HG03039 (cell line): ENCODE measurements around the gene SLC18A3.

ENCODE experiments used
- ATAC-seq: cut with Tn5 transposase; IDR thresholded peaks from one replicate; pipeline ENCODE4 v1.9.1; 2021; ENCODE audit warnings: mild to moderate bottlenecking, moderate library complexity; ENCODE audit not compliant: unreplicated experiment

The SLC18A3 gene

GRCh38 chr10:49610458-49611165, 502 bp downstream of the SLC18A3 start:
- no peak for ATAC-seq

DNA sequence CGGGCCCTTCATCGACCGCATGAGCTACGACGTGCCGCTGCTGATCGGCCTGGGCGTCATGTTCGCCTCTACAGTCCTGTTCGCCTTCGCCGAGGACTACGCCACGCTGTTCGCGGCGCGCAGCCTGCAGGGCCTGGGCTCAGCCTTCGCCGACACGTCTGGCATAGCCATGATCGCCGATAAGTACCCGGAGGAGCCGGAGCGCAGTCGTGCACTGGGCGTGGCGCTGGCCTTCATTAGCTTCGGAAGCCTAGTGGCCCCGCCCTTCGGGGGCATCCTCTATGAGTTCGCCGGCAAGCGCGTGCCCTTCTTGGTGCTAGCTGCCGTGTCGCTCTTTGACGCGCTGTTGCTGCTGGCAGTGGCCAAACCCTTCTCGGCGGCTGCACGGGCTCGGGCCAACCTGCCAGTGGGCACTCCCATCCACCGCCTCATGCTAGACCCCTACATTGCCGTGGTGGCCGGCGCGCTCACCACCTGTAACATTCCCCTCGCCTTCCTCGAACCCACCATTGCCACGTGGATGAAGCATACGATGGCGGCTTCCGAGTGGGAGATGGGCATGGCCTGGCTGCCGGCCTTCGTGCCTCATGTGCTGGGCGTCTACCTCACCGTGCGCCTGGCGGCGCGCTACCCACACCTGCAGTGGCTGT, 1.2 kb downstream of the SLC18A3 start:
- ATAC-seq, result no peak

DNA sequence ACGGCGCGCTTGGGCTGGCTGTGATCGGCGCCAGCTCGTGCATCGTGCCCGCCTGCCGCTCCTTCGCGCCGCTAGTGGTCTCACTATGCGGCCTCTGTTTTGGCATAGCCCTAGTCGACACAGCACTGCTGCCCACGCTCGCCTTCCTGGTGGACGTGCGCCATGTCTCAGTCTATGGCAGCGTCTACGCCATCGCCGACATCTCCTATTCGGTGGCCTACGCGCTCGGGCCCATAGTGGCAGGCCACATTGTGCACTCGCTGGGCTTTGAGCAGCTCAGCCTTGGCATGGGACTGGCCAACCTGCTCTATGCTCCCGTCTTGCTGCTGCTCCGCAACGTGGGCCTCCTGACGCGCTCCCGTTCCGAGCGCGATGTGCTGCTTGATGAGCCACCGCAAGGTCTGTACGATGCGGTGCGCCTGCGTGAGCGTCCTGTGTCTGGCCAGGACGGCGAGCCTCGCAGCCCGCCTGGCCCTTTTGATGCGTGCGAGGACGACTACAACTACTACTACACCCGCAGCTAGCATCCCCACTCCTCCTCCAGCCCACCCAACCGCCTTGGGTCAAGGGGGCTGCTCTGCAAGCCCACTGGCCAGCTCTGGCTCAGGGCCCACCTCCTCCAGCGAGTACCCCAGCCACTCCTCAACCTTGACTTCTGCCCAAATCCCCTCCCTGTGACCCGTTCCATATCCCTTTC, 1.9 kb downstream of the SLC18A3 start:
- no peak for ATAC-seq

- ATAC-seq, result no peak
Measured at GRCh38 chr10:49612513-49613164, 2.5 kb downstream of the SLC18A3 start.

- no peak for ATAC-seq
Measured at GRCh38 chr10:49613165-49613881, 3.2 kb downstream of the SLC18A3 start.

GRCh38 chr10:49613882-49614241, 3.8 kb downstream of the SLC18A3 start, which contains the start of gene CHAT:
CHAT (plus strand) TSS chr10:49614037; CDS start chr10:49614190, 153 bp downstream.
- no peak for ATAC-seq

- no peak for ATAC-seq
Measured at GRCh38 chr10:49614242-49615198, 4.4 kb downstream of the SLC18A3 start.

- ATAC-seq, result no peak
Measured at GRCh38 chr10:49615213-49615612, 5.1 kb downstream of the SLC18A3 start.

DNA sequence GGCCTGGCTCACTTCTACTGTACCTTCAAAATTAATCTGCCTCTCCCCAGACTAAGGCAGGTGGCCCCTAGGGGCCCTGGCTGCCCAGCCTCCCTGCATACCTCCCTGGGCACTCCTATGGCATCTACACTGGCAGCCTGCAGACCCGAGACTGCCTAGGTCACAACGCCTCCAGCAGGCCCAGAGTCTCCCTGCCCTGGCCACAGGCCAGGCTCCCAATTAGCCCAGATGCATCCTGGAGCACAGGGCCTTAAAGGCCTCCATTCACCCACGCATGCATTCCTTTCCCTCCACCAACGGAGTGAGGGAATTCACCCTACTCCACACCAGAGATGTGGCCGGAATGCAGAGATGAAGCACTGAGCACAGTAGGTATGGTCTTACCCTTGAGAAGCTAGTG, 5.6 kb downstream of the SLC18A3 start:
- ATAC-seq, result no peak

DNA sequence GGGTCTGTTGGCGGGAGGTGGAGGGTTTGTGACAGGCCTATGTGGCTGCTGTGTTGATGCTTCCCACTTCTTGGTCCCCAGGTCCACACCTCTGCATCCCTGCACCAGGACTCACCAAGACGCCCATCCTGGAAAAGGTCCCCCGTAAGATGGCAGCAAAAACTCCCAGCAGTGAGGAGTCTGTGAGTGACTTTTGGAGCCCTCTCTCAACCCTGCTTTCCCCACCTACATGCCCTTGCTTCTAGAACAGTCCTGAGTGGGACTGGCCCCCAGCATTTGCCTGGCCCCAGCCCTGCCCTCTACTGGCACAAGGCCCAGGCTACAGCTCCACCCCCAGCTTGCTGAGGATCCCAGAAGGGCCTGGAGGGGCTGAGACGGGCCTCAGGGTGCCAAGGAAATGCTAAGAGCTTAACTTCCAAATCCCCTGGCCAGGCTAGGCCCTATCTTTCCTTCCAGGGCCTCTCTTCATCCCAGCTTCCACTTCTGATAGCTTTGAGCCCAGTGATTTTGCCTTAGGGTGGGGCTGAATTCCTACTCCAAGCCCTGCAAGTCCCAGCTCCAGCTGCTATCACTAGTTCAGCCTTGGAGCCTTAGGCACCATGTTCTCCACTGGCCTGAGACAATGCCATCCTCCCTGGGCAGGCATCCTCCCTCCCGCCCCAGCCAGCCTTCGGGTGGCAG, 6.5 kb downstream of the SLC18A3 start:
- ATAC-seq, result no peak

- ATAC-seq, result no peak
Measured at GRCh38 chr10:49617121-49618020, 7.3 kb downstream of the SLC18A3 start.

GRCh38 chr10:49618821-49619220, 8.7 kb downstream of the SLC18A3 start:
- ATAC-seq, result no peak

DNA sequence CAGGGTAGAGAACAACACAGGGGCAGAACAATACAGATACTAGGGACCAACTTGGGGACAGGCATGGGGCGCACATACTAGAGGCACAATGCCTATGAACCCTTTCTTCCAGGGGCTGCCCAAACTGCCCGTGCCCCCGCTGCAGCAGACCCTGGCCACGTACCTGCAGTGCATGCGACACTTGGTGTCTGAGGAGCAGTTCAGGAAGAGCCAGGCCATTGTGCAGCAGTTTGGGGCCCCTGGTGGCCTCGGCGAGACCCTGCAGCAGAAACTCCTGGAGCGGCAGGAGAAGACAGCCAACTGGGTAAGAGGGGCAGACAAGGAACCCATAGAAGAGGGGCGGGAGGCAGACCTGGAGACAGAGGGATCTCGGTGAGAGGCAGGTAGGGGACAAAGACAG, 9.5 kb downstream of the SLC18A3 start:
- ATAC-seq, result no peak

- no peak for ATAC-seq
Measured at GRCh38 chr10:49620286-49620810, 10.2 kb downstream of the SLC18A3 start.

GRCh38 chr10:49620841-49621378, 10.8 kb downstream of the SLC18A3 start:
- ATAC-seq, result no peak

DNA sequence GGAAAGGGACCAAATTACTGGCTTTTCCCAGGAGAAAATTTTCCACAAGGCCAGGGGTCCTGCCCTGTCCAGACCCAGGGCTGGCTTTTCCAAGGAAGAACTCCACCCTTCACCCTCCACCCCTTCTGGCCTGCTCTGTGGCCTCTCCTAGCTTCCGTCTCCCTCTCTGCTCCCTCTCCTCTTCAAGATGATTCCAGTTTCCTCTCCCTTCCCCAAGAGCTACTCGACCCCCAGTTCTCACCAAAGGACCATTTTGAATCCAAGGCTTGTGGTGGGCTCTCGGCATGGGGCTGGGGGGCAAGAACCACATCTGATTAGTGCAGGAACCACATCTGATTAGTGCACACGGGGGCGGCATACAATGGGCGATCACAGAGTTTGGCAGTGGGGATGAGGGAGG, 11.5 kb downstream of the SLC18A3 start:
- no peak for ATAC-seq
